Omental fat pad (tissue), 4 donors: Measurements from ENCODE around the gene SLC10A3. TPM values are rescaled to one million over a fixed set of nuclear protein-coding genes. Genes with fewer than 3 reads are reported as not detected.

Source experiments
- ATAC-seq: fragments of 150-250 bp; one replicate; pipeline ENCODE4 v1.9.1; 2016; ENCODE audit warnings: mild to moderate bottlenecking, moderate library complexity; ENCODE audit not compliant: low FRiP score
- DNase-seq: peaks from one replicate; pipeline ENCODE4 v3.0.0-alpha.2; 2019; ENCODE audit warnings: low spot score
- CTCF ChIP-seq, 3 donors: fragments of 450-650 bp; IDR thresholded peaks; one replicate each; pipeline ENCODE4 v1.5.1; 2016 to 2017; ENCODE audit warnings: antibody characterized with exemption in 3 of 3, mild to moderate bottlenecking in 3 of 3, moderate library complexity in 2 of 3
- total RNA-seq, 4 donors: library from RNA; depleted of rRNA; stranded (reverse); fragments of >200 nt; gene quantifications; one replicate each; pipeline ENCODE4 v1.1.0, GENCODE V29; 2016

The SLC10A3 gene
- total RNA-seq, 4 donors from 2014 or later: 22.9 to 29.7 (median 26.9) TPM

- no peak for TF ChIP-seq CTCF (IDR thresholded peaks at IDR 0.05)
- no peak for DNase-seq
- no peak for ATAC-seq
Observed at GRCh38 chrX:154476821-154477220, 13.6 kb downstream of the SLC10A3 start.

GRCh38 chrX:154473683-154474082 is 16.7 kb downstream of the SLC10A3 start:
- ATAC-seq: no peak
- DNase-seq: no peak
- no peak for TF ChIP-seq CTCF (IDR thresholded peaks at IDR 0.05)

GRCh38 chrX:154472685-154473632 is 17.5 kb downstream of the SLC10A3 start:
- no peak for TF ChIP-seq CTCF (IDR thresholded peaks at IDR 0.05)
- DNase-seq (no peak), ATAC-seq (no peak)

- no peak for TF ChIP-seq CTCF (IDR thresholded peaks at IDR 0.05)
- DNase-seq (no peak), ATAC-seq (no peak)
Observed at GRCh38 chrX:154471839-154472684, 18.4 kb downstream of the SLC10A3 start.

GRCh38 chrX:154470914-154471568 is 19.4 kb downstream of the SLC10A3 start:
- ATAC-seq (no peak), DNase-seq (no peak)
- TF ChIP-seq CTCF (IDR thresholded peaks at IDR 0.05): no peak

GRCh38 chrX:154470434-154470833 is 20.0 kb downstream of the SLC10A3 start:
- no peak for ATAC-seq

More at GRCh38 chrX:154470434-154470833, 20.0 kb downstream of the SLC10A3 start:
- no peak for DNase-seq
- TF ChIP-seq CTCF (IDR thresholded peaks at IDR 0.05): no peak
